Fibroblast of villous mesenchyme (primary cell): ENCODE measurements around the gene SP9. TPM values are rescaled to one million over a fixed set of nuclear protein-coding genes. Genes with fewer than 3 reads are reported as not detected.
"Not testable (repeated sequence)": the region's sequence is repeated elsewhere in the genome, so short reads cannot be mapped to it uniquely, and the experiment has no call there.

Experiments
- DNase-seq: peaks from one replicate; pipeline ENCODE4 v3.0.0-alpha.2; 2010; ENCODE audit warnings: low read depth
- H3K4me3 ChIP-seq: 2 replicates; pipeline ENCODE4 v1.5.1; 2011; ENCODE audit warnings: low read depth, mild to moderate bottlenecking, low read length
- CTCF ChIP-seq: IDR thresholded peaks from 2 replicates; pipeline ENCODE4 v1.5.1; 2012; ENCODE audit warnings: low read depth, mild to moderate bottlenecking, low read length; ENCODE audit not compliant: insufficient read depth
- total RNA-seq: library from RNA; depleted of rRNA; stranded (reverse); fragments of >200 nt; gene quantifications from 2 replicates; pipeline ENCODE4 v1.2.3, GENCODE V29; 2012

The SP9 gene
- total RNA-seq, 1 donor: 0.43 TPM

- no peak for TF ChIP-seq CTCF
- DNase-seq: no peak
- no peak overlapping the region for H3K4me3 ChIP-seq
Observed at GRCh38 chr2:174353004-174353403, 18.2 kb downstream of the SP9 start.

- TF ChIP-seq CTCF: no peak
- no peak overlapping the region for H3K4me3 ChIP-seq
- no peak for DNase-seq
Observed at GRCh38 chr2:174356347-174356746, 21.6 kb downstream of the SP9 start.

DNA sequence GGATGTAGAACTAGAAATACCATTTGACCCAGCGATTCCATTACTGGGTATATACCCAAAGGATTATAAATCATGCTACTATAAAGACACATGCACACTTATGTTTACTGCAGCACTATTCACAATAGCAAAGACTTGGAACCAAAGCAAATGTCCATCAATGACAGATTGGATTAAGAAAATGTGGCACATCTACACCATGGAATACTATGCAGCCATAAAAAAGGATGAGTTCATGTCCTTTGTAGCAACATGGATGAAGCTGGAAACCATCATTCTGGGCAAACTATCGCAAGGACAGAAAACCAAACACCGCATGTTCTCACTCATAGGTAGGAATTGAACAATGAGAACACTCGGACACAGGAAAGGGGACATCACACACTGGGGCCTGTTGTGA is 24.9 kb downstream of the SP9 start:
- DNase-seq, H3K4me3 ChIP-seq: not testable (repeated sequence)

DNA sequence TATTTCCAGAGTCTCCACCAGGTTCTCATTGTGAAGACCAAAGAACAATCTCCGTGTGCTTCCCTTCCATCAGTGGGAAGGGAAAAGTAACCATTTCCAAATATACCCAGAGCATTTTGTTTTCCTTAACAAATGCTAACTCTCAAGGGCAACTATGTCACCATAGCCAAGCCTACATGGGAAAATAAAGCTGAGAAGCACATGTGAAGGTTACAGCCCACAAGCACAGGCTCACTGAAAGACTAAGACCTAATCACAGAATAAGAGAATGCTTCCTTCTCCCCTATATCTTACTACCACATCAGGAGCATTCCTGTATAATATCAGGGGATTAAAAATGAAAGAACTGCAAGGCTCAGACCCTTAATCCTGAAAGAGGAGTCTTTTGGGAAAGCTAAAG is 28.2 kb downstream of the SP9 start:
- H3K4me3 ChIP-seq: no peak overlapping the region
- no peak for TF ChIP-seq CTCF
- DNase-seq: no peak

DNA sequence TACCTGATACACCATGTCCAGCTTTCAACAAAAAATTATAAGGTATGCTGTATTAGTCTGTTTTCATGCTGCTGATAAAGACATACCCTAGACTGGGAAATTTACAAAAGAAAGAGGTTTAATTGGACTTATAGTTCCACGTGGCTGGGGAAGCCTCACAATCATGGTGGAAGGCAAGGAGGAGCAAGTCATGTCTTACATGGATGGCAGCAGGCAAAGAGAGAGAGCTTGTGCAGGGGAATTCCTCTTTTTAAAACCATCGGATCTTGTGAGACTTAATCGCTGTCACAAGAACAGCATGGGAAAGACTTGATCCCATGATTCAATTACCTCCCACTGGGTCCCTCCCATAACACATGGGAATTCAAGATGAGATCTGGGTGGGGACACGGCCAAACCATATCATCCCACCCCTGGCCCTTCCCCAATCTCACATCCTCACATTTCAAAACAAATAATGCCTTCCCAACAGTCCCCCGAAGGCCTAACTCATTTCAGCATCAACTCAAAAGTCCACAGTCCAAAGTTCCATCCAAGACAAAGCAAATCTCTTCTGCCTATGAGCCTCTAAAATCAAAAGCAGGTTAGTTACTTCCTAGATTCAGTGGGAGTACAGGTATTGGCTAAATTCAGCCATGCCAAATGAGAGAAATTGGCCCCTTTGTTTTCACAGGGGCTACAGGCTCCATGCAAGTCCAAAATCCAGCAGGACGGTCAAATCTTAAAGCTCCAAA is 28.9 kb downstream of the SP9 start:
- not testable (repeated sequence) for H3K4me3 ChIP-seq, DNase-seq

GRCh38 chr2:174364628-174365027 is 29.9 kb downstream of the SP9 start:
- no peak for DNase-seq
- TF ChIP-seq CTCF: no peak
- no peak overlapping the region for H3K4me3 ChIP-seq

GRCh38 chr2:174365571-174365970 is 30.8 kb downstream of the SP9 start:
- no peak overlapping the region for H3K4me3 ChIP-seq
- no peak for TF ChIP-seq CTCF

DNA sequence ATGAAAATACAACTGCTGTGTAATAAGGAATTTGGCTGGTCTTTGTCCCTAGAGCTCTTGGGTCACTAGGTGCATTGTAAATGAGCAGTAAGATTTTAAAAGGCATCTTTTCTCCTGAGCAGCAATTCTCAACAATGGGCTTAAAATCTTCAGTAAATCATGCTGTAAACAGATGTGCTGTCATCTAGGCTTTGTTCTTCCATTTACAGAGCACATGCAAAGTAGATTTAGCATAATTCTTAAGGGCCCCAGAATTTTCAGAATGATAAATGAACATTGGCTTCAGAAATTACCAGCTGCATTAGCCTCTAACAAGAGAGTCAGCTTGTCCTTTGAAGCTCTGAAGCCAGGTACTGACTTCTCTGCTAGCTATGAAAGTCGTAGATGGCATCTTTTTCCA is 33.9 kb downstream of the SP9 start:
- no peak for TF ChIP-seq CTCF
- no peak overlapping the region for H3K4me3 ChIP-seq
- DNase-seq: no peak

More at GRCh38 chr2:174365571-174365970, 30.8 kb downstream of the SP9 start:
- no peak for DNase-seq
